ENCODE data around the gene ATP6V0D1.

ATP6V0D1 gene

DNA sequence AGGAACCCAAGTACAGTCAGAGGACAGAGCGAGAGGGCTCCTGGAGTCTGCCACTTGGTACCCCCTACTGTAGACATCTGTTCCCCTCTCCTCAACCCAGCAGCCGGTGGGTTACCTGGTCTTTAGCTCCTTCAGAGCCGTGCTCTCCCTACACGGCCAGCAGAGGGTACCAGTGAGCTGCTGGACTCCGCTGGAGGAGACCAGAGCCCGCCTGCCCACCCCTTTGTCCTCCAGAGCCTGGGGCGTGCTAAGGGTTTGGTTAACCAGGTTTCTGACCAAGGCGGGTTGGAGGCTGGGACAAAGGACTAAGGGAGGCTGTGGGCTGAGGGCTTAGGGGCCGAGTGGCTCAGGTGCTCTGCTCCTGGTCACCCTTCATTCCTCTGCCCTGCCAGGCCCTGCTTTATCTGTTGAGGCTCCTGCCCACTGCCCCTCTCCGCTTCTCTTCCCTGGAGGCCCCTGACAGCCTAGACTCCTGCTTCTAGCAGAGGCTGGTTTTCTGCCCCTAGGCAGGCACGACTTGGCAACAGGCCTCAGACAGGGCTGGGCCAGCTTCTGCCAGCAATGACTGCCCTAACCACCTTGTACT, 52.7 kb downstream of the ATP6V0D1 start:
- Histone ChIP-seq H3K27ac (no peak overlapping the region), H3K9ac (no peak overlapping the region), H3K4me2 (peak overlapping the region in 1 of 11 experiments; percentile 19; a peak in 1 of 22 replicates), H3K4me3 (no peak overlapping the region), H3K27me3 (peaks cover 54 to 68% (median 58%) of the 10 kb centered on the region in 11 experiments), H3K4me1 (peaks cover 21 to 44% (median 34%) of the 10 kb centered on the region in 10 experiments), H3K9me3 (replicated peaks in 1 of 11) (no peaks in the 10 kb centered on the region), H4K20me1 (peaks cover 15 to 54% (median 35%) of the 10 kb centered on the region in 11 experiments; a peak in 20 of 22 replicates), H3K36me3 (no peaks in the 10 kb centered on the region)
- no peak for TF ChIP-seq Cebpa-rat (IDR thresholded peaks at IDR 0.05)

DNA sequence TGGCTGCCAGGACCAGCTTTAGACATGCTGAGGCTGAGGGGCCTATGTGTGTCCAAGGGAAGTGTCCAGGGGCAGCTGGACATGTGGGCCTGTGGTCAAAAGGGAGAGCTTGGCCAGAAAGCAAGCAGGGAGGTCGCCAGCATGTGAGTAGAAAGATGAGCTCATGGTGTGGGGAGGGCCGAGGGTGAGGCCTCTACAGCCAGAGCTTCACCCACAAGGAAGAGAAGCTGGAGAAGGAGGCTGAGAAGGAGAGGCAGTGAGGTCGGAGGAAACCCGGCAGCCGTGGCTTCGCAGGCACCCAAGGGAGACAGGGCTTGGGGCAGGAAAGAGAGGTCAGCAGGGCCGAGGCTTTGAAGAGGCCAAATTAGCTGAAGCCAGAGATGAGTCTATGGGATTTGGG, 54.0 kb downstream of the ATP6V0D1 start:
- peaks cover 5 to 41% (median 27%) of the 10 kb centered on the region in 11 experiments; a peak in 19 of 22 replicates for H4K20me1 ChIP-seq
- H3K27ac ChIP-seq, result no peak overlapping the region
- H3K9ac ChIP-seq, result no peak overlapping the region
- peaks cover 8 to 39% (median 30%) of the 10 kb centered on the region in 10 experiments for H3K4me1 ChIP-seq
- no peak overlapping the region for H3K4me2 ChIP-seq
- TF ChIP-seq Cebpa-rat (IDR thresholded peaks at IDR 0.05), result no peak
- H3K9me3 ChIP-seq (replicated peaks in 1 of 11), result no peaks in the 10 kb centered on the region
- H3K27me3 ChIP-seq, result peaks cover 41 to 56% (median 45%) of the 10 kb centered on the region in 11 experiments
- H3K4me3 ChIP-seq, result no peak overlapping the region
- H3K36me3 ChIP-seq, result no peaks in the 10 kb centered on the region

DNA sequence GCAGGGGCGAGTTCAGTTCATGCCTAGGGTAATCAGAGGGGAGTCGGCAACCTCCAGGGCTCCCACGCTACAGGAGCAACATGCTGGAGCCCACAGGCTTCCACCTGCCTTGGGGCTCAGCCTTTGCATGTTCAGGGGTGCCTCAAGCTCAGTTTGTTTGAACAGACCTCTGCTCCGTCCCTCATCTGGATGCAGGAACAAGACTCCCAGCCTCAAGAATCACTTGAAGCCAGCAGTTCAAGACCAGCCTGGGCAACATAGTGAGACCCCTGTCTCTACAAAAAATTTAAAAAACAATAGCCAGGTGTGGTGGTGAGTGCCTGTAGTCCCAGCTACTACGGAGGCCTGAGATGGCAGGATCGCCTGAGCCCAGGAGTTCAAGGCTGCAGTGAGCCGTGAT, 54.9 kb downstream of the ATP6V0D1 start:
- Histone ChIP-seq H3K27me3 (peaks cover 32 to 47% (median 35%) of the 10 kb centered on the region in 11 experiments), H3K4me1 (peaks cover 0 to 33% (median 23%) of the 10 kb centered on the region in 10 experiments; a peak in 18 of 20 replicates), H3K9ac (no peak overlapping the region), H3K27ac (no peak overlapping the region), H3K9me3 (replicated peaks in 1 of 11) (no peaks in the 10 kb centered on the region), H3K36me3 (no peaks in the 10 kb centered on the region), H4K20me1 (peaks cover 0 to 32% (median 19%) of the 10 kb centered on the region in 11 experiments; a peak in 18 of 22 replicates), H3K4me3 (no peak overlapping the region), H3K4me2 (no peak overlapping the region; a peak in 1 of 22 replicates)
- TF ChIP-seq Cebpa-rat (IDR thresholded peaks at IDR 0.05), result no peak

DNA sequence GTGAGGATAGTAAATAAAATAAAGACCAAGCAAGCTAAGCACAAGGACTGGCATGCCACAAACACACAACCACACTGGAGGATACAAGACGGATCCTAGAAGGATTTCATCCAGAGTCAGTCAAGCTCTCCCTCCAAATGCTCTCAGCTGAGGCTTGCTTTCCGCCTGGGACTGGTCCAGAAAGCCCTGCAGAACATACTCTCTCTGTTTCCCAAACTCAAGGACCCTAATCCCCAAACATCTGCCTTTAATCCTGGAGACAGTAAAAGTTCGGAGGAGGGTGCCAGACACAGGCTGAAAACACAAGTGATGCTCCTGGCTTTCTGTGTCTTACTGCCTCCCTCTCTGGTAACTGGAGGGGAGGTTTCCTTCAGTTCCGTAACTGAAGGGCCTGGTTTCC, 55.4 kb downstream of the ATP6V0D1 start:
- peaks cover 0 to 31% (median 18%) of the 10 kb centered on the region in 11 experiments; a peak in 18 of 22 replicates for H4K20me1 ChIP-seq
- H3K4me3 ChIP-seq, result no peak overlapping the region
- peaks cover 0 to 31% (median 22%) of the 10 kb centered on the region in 10 experiments; a peak in 18 of 20 replicates for H3K4me1 ChIP-seq
- H3K36me3 ChIP-seq, result no peaks in the 10 kb centered on the region
- H3K9ac ChIP-seq, result no peak overlapping the region
- no peak for TF ChIP-seq Cebpa-rat (IDR thresholded peaks at IDR 0.05)
- no peak overlapping the region for H3K27ac ChIP-seq
- peak overlapping the region in 8 of 11 experiments; percentile 42 to 83 (median 72); a peak in 10 of 22 replicates for H3K4me2 ChIP-seq
- peaks cover 29 to 45% (median 32%) of the 10 kb centered on the region in 11 experiments for H3K27me3 ChIP-seq
- H3K9me3 ChIP-seq (replicated peaks in 1 of 11), result no peaks in the 10 kb centered on the region

DNA sequence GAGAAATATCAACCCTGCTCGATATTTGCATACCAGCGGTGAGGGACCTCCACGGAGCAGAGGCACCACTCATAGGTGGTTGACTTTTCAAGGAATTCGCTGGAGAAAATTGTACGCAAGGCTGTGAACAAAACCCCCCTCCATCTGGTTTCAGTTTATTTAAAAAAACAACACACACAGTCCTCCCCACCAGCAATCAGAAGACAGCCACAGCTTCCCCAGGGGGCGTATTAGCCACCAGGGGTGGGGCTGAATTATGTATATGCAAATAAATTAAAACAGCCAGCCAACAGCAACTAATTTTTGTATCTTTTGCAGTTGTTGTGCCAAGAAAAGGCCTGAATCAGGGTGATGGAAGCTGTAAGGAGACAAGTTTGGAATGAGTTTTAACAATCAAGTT, 55.9 kb downstream of the ATP6V0D1 start:
- Histone ChIP-seq H4K20me1 (peaks cover 0 to 25% (median 14%) of the 10 kb centered on the region in 11 experiments; a peak in 16 of 22 replicates), H3K36me3 (no peaks in the 10 kb centered on the region), H3K9ac (0 out of 22 replicates have a peak overlapping the region, but pooled peaks of 1 of the 11 experiments have one; percentile 23), H3K27ac (no peak overlapping the region), H3K4me1 (peaks cover 0 to 28% (median 18%) of the 10 kb centered on the region in 10 experiments; a peak in 16 of 20 replicates), H3K9me3 (replicated peaks in 1 of 11) (no peaks in the 10 kb centered on the region), H3K4me2 (peak overlapping the region in 9 of 11 experiments; percentile 13 to 83 (median 71); a peak in 17 of 22 replicates), H3K4me3 (no peak overlapping the region), H3K27me3 (peaks cover 24 to 40% (median 27%) of the 10 kb centered on the region in 11 experiments)
- TF ChIP-seq Cebpa-rat (IDR thresholded peaks at IDR 0.05), result no peak

- Histone ChIP-seq H3K4me1 (peaks cover 0 to 28% (median 18%) of the 10 kb centered on the region in 10 experiments; a peak in 16 of 20 replicates), H3K36me3 (no peaks in the 10 kb centered on the region), H3K4me2 (peak overlapping the region in 9 of 11 experiments; percentile 13 to 83 (median 71); a peak in 17 of 22 replicates), H4K20me1 (peaks cover 0 to 17% (median 9%) of the 10 kb centered on the region in 11 experiments; a peak in 11 of 22 replicates), H3K9me3 (replicated peaks in 1 of 11) (no peaks in the 10 kb centered on the region), H3K27ac (no peak overlapping the region), H3K9ac (0 out of 22 replicates have a peak overlapping the region, but pooled peaks of 1 of the 11 experiments have one; percentile 23), H3K4me3 (no peak overlapping the region), H3K27me3 (peaks cover 16 to 32% (median 19%) of the 10 kb centered on the region in 11 experiments)
- no peak for TF ChIP-seq Cebpa-rat (IDR thresholded peaks at IDR 0.05)
These were observed 56.7 kb downstream of the ATP6V0D1 start for GRCh38 chr16:67424261-67424615.

DNA sequence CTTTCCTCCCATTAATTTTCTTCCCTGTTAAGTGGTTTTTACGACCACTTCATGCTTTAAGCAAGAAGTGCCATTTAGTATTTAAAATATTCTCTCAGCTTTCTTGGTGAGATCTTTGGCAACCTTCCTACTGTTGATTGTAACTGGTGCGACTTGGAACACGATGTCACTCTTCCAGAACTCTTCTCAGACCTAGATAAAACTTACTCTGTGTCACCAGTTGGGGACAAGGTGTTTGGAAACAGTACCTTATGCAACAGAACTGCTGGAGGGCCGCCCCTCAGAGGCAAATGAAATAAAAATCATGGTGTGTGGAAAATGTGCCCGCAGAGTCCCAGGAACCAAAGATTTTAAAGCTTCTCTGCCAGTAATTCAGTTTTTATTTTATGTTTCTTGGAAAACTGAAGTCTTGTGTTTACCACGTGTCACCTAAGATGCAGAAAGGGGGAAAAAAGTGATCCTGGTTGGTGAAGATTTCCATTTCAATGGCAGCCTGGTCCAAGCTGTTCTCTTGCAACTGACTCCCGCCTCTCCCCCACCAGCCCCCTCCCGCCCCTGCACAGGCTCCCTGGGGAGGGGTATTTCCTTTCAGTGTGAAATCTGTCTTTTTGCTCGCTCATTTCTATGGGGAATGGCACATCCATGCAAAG, 57.2 kb downstream of the ATP6V0D1 start:
- Histone ChIP-seq H3K9ac (no peak overlapping the region), H3K27ac (no peak overlapping the region)
- TF ChIP-seq Cebpa-rat (IDR thresholded peaks at IDR 0.05), result no peak

DNA sequence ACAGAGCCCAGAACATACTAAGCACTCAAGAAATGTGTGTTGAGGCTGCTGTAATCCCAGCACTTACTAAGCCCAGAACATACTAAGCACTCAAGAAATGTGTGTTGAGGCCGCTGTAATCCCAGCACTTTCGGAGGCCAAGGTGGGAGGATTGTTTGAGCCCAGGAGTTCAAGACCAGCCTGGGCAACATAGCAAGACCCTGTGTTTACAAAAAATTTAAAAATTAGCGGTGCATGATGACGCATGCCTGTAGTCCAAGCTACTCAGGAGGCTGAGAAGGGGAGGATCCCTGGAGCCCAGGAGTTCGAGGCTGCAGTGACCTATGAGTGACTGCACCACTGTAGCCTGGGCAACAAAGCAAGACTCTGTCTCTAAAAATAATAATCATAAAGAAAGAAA, 57.9 kb downstream of the ATP6V0D1 start:
- H3K4me3 ChIP-seq, result no peak overlapping the region
- H3K4me2 ChIP-seq, result no peak overlapping the region
- H4K20me1 ChIP-seq, result peaks cover 0 to 5% (median 0%) of the 10 kb centered on the region in 11 experiments; a peak in 3 of 22 replicates
- H3K4me1 ChIP-seq, result peaks cover 0 to 24% (median 18%) of the 10 kb centered on the region in 10 experiments; a peak in 16 of 20 replicates
- TF ChIP-seq Cebpa-rat (IDR thresholded peaks at IDR 0.05), result no peak
- H3K9me3 ChIP-seq (replicated peaks in 1 of 11), result no peaks in the 10 kb centered on the region
- no peaks in the 10 kb centered on the region for H3K36me3 ChIP-seq
- no peak overlapping the region for H3K9ac ChIP-seq
- H3K27ac ChIP-seq, result no peak overlapping the region
- H3K27me3 ChIP-seq, result peaks cover 4 to 20% (median 9%) of the 10 kb centered on the region in 11 experiments; a peak in 18 of 22 replicates

More for the DNA sequence above, 57.2 kb downstream of the ATP6V0D1 start:
- Histone ChIP-seq H3K27me3 (peaks cover 11 to 27% (median 14%) of the 10 kb centered on the region in 11 experiments), H4K20me1 (peaks cover 0 to 12% (median 4%) of the 10 kb centered on the region in 11 experiments; a peak in 11 of 22 replicates), H3K4me3 (no peak overlapping the region), H3K4me1 (peaks cover 0 to 28% (median 18%) of the 10 kb centered on the region in 10 experiments; a peak in 16 of 20 replicates), H3K4me2 (peak overlapping the region in 9 of 11 experiments; percentile 13 to 83 (median 71); a peak in 17 of 22 replicates), H3K9me3 (replicated peaks in 1 of 11) (no peaks in the 10 kb centered on the region), H3K36me3 (no peaks in the 10 kb centered on the region)

DNA sequence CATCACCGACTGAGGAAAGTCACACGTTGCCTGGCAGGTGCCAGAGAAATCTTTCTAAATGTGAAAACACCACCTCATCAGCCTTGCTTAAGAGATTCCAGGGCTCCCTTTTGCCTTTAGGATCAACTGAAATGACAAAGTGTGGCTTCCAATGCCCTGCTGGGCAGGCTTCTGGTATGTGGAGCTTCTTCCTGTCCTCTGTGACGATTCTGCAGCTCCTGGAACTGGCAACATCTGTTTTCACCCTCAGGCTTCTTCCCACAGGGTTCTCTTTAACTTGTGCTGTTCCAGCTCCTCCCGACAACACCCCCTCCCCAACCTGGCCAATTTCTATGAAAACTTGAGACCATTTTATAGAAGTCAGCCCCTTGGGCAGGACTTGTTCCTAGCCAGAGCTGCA, 59.9 kb downstream of the ATP6V0D1 start:
- Histone ChIP-seq H3K4me3 (no peak overlapping the region), H3K36me3 (no peaks in the 10 kb centered on the region), H3K27ac (no peak overlapping the region), H3K4me1 (peaks cover 0 to 24% (median 18%) of the 10 kb centered on the region in 10 experiments; a peak in 16 of 20 replicates), H4K20me1 (no peaks in the 10 kb centered on the region; a peak in 1 of 22 replicates), H3K9ac (no peak overlapping the region), H3K4me2 (no peak overlapping the region), H3K27me3 (peaks cover 15 to 23% (median 20%) of the 10 kb centered on the region in 11 experiments), H3K9me3 (replicated peaks in 1 of 11) (no peaks in the 10 kb centered on the region)
- TF ChIP-seq Cebpa-rat (IDR thresholded peaks at IDR 0.05), result no peak

All from BLaER1 treated with 17β-estradiol and CSF1 and Interleukin-3, amounts not matched to agents 10 nM and 100 nM (cell line).